Measurements from ENCODE around the gene BRAP.

GRCh38 chr12:111602348-111602747 is 83.4 kb downstream of the BRAP start:
- TF ChIP-seq CTCF (conservative IDR thresholded peaks at IDR 0.05; ENCODE audit: low read length) (no peak), EZH2phosphoT487 (IDR thresholded peaks at IDR 0.05; ENCODE audit: borderline replicate concordance, low read depth, low read length) (no peak)

All from OCI-LY7 (cell line).